Lower leg skin (tissue), 4 donors: ENCODE data around the gene DTNB. TPM values are rescaled to one million over a fixed set of nuclear protein-coding genes. Genes with fewer than 3 reads are reported as not detected.
"Not testable (repeated sequence)": the region's sequence is repeated elsewhere in the genome, so short reads cannot be mapped to it uniquely, and the experiment has no call there.

Source experiments
- DNase-seq, 2 donors: peaks; one replicate each; pipeline ENCODE4 v3.0.0-alpha.2; 2019; ENCODE audit warnings: low spot score in 2 of 2
- H3K4me3 ChIP-seq: fragments of 200-600 bp; sonication (generic); 2 replicates; pipeline ENCODE4 v1.5.1; 2017; ENCODE audit warnings: mild to moderate bottlenecking, low read depth; ENCODE audit not compliant: poor library complexity, severe bottlenecking
- POLR2A ChIP-seq, 2 donors: fragments of 450-650 bp; IDR thresholded peaks; one replicate each; pipeline ENCODE4 v1.6.1; 2016 to 2017; ENCODE audit warnings: antibody characterized with exemption in 2 of 2, mild to moderate bottlenecking in 1 of 2, moderate library complexity in 1 of 2
- WGBS, 2 donors: methylation state at CpG; one replicate each; pipeline ENCODE4 v1.1.5; 2018; 5-methylcytosine and 5-hydroxymethylcytosine counted together
- intact Hi-C: fragments of 100-400 bp; cut with DNase I; formaldehyde crosslinking; loops from one replicate; pipeline ENCODE4 v1.15.0; 2023; ENCODE audit warnings: low total_unique reads
- total RNA-seq, 4 donors: library from RNA; depleted of rRNA; stranded (reverse); fragments of >200 nt; gene quantifications; one replicate each; pipeline ENCODE4 v1.1.0, GENCODE V29; 2016
- TF ChIP-seq, protein P1 (sequence below), 3 donors: fragments of 450-650 bp; IDR thresholded peaks; one replicate each; pipeline ENCODE4 v1.5.1; 2016; ENCODE audit warnings: antibody characterized with exemption in 3 of 3, mild to moderate bottlenecking in 3 of 3, moderate library complexity in 2 of 3

Gene DTNB
- total RNA-seq, 4 donors from 2014 or later: 8.8 to 15.2 (median 12.7) TPM

DNA sequence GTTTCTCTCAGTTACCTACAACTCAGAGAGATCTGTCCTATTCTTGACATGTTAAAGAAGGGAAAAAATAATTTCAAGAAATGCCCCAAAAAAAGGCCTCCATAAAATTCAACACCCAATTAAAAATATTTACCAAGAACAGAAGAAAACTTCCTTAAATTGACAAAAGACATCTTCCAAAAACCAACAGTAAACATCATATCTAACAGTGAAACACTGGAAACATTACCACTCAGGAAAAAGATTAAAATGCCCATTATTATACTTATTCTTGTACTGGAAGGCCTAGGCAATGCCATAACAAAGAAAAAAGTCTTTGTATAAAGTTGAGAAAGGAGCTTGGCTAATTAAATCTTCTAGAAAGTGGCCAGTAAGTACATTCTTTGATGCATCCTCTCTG, 7.2 kb downstream of the DTNB start:
- intact Hi-C loops: no loop called here
- TF ChIP-seq, protein P1, sequence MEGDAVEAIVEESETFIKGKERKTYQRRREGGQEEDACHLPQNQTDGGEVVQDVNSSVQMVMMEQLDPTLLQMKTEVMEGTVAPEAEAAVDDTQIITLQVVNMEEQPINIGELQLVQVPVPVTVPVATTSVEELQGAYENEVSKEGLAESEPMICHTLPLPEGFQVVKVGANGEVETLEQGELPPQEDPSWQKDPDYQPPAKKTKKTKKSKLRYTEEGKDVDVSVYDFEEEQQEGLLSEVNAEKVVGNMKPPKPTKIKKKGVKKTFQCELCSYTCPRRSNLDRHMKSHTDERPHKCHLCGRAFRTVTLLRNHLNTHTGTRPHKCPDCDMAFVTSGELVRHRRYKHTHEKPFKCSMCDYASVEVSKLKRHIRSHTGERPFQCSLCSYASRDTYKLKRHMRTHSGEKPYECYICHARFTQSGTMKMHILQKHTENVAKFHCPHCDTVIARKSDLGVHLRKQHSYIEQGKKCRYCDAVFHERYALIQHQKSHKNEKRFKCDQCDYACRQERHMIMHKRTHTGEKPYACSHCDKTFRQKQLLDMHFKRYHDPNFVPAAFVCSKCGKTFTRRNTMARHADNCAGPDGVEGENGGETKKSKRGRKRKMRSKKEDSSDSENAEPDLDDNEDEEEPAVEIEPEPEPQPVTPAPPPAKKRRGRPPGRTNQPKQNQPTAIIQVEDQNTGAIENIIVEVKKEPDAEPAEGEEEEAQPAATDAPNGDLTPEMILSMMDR (IDR thresholded peaks at IDR 0.05): no peak
- no peak for TF ChIP-seq POLR2A (IDR thresholded peaks at IDR 0.05)
- no peak for DNase-seq
- no peak overlapping the region for H3K4me3 ChIP-seq

DNA sequence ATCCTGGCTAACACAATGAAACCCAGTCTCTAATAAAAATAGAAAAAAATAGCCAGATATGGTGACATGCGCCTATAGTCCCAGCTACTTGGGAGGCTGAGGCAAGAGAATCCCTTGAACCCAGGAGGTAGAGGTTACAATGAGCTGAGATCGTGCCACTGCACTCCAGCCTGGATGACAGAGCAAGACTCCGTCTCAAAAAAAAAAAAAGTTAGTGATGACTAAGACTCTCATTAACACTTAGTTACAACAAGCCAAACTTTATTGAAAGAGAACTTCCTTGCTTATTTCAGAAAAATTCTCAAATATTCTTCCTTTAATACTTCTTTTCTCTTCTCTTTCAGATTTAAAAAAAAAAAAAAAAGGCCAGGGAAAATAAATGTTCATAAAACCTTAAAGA, 7.9 kb downstream of the DTNB start:
- DNase-seq, H3K4me3 ChIP-seq, intact Hi-C loops: not testable (repeated sequence)
- 56 to 60% methylated on average over 3 of the region's 3 CpGs for WGBS, 2 donors

DNA sequence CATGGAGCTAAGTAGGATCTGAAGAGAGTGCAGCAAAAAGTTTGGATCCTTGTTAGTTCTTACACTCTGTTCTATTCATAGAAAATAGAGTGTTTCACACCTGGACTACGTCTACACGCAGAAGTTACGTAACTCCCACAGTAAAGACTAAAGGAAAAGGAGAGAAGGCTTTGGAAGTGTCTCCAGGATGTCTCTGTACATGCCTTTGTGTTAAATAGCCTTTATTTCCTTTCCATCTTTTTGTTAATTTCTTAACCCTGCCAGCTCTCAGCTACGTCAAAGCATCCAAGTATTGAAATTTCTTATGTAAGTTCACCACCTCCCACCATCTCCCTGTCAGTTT, 8.4 kb downstream of the DTNB start:
- DNase-seq: no peak
- intact Hi-C loops: no loop called here
- TF ChIP-seq, protein P1 (IDR thresholded peaks at IDR 0.05): no peak
- no peak for TF ChIP-seq POLR2A (IDR thresholded peaks at IDR 0.05)
- 43 to 53% methylated on average over 4 of the region's 4 CpGs for WGBS, 2 donors
- no peak overlapping the region for H3K4me3 ChIP-seq

DNA sequence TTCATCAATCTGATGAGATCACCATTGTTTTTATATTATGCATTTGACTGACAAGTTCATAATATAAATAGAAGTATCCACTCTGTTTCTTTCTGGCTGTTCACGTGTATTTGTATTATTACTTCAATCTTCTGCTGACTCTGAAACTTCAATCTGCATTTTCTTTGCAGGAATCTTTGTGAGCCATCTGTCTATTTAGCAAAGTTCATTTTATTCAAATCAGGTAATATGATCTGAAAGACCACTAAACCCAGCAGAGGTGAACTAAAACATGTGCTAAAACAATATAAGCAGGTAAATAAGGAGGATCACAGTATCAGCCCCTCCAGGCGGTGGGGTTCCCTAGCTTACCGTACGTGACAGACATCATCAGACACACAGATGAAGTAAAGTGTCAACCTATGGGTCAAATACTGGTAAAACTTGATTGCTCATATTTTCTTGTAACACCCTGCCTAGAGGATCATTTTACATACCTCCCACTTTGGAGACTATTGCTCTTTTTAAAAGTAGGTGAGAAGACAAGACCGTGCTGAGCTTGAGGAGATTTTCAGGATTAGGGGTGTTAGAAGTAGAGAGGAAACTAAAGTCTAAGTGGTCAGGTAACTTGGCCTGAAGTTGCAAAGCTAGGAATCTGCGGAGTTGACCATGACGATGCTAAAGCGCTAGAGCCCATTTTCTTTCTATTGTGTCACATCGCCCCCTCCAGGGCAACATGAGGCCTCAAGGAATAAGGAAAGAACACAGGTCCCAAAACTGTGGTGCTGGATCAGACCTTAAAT, 9.0 kb downstream of the DTNB start:
- TF ChIP-seq POLR2A (IDR thresholded peaks at IDR 0.05): no peak
- TF ChIP-seq, protein P1 (IDR thresholded peaks at IDR 0.05): peak in 1 of 3 donors; percentile 41
- DNase-seq: peak in 1 of 2 donors; percentile 27
- no peak overlapping the region for H3K4me3 ChIP-seq
- intact Hi-C loops: no loop called here
- WGBS, 2 donors: 31 to 41% methylated on average over 9 of the region's 9 CpGs

DNA sequence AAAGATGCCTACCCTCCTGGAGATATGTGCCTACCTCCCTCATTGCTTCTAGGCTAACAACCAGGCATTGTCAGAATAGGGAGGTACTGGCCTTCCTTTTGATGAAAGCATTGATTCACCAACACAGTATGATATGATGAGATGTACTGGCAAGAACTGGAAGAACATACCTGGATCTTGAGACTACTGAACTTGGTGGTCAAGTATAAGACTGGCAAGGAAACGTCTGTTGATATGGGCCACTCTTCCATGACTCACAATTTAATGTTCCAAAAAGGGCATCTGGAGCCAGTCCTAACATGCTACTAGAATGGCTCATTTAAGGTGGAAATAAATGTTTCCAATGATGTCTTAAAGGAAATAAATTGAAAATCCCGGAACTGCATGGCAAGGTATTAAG, 18.1 kb downstream of the DTNB start:
- H3K4me3 ChIP-seq: no peak overlapping the region
- TF ChIP-seq POLR2A (IDR thresholded peaks at IDR 0.05): no peak
- TF ChIP-seq, protein P1 (IDR thresholded peaks at IDR 0.05): no peak
- WGBS, 2 donors: 64 to 65% methylated on average over 2 of the region's 2 CpGs
- intact Hi-C loops: no loop called here
- DNase-seq: no peak

DNA sequence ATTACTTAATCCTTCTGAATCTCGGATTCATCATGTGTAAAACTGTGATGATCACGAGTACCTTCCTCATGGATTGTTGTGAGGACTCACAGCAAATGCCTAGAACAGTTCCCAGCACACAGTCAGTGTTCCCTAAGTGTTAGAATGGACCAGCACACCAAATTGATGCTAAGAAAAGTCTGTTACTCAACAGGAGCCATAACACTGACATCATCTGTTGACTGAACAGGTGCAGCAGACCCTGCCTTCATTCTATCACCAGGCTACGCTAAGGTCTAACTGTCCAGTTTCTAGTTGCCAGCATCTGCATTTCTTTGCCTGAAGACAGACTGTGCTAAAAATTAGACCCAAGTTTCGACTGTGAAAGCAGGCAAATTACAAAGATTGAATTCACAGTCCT, 18.6 kb downstream of the DTNB start:
- intact Hi-C loops: loop anchor here (5.0 kb wide), 1 partner anchor 42 kb away; no protein-coding TSS in a partner anchor
- no peak for DNase-seq
- 90 to 95% methylated on average over 4 of the region's 4 CpGs for whole genome bisulfite sequencing, 2 donors
- H3K4me3 ChIP-seq: no peak overlapping the region
- TF ChIP-seq, protein P1 (IDR thresholded peaks at IDR 0.05): no peak
- no peak for TF ChIP-seq POLR2A (IDR thresholded peaks at IDR 0.05)
